ENCODE results near the gene SLC16A1. TPM values are rescaled to one million over a fixed set of nuclear protein-coding genes. Genes with fewer than 3 reads are reported as not detected.

SLC16A1 gene
- total and polyA plus RNA-seq, 2 of the 8 experiments (the other 6 are each of a cell fraction or from before 2014, with no cell fraction given): 435 to 545 TPM

- no peak for TF ChIP-seq ATF2 (IDR thresholded peaks at IDR 0.05; ENCODE audit: low read length)
- TF ChIP-seq EGR1 (IDR thresholded peaks at IDR 0.05; ENCODE audit: borderline replicate concordance, low read depth, low read length): no peak
Observed at GRCh38 chr1:112888630-112889029, 67.4 kb downstream of the SLC16A1 start (continued).

Data from H1 (cell line).